ENCODE data around the gene PLAC9.

- TF ChIP-seq POLR2AphosphoS5 (IDR thresholded peaks at IDR 0.05; ENCODE audit: low read depth, low read length) (no peak), SIN3A (IDR thresholded peaks at IDR 0.05; ENCODE audit: borderline replicate concordance, insufficient read depth, low read depth, low read length) (no peak), REST (IDR thresholded peaks at IDR 0.05; ENCODE audit: insufficient read depth in 1 of 2, low read depth in 2 of 2, low read length in 1 of 2) (no peak)
- TF ChIP-seq, protein P1, sequence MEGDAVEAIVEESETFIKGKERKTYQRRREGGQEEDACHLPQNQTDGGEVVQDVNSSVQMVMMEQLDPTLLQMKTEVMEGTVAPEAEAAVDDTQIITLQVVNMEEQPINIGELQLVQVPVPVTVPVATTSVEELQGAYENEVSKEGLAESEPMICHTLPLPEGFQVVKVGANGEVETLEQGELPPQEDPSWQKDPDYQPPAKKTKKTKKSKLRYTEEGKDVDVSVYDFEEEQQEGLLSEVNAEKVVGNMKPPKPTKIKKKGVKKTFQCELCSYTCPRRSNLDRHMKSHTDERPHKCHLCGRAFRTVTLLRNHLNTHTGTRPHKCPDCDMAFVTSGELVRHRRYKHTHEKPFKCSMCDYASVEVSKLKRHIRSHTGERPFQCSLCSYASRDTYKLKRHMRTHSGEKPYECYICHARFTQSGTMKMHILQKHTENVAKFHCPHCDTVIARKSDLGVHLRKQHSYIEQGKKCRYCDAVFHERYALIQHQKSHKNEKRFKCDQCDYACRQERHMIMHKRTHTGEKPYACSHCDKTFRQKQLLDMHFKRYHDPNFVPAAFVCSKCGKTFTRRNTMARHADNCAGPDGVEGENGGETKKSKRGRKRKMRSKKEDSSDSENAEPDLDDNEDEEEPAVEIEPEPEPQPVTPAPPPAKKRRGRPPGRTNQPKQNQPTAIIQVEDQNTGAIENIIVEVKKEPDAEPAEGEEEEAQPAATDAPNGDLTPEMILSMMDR (IDR thresholded peaks at IDR 0.05): no peak
These were observed 38.3 kb upstream of the PLAC9 start for GRCh38 chr10:80094231-80094630.
